Stimulated activated CD4-positive, alpha-beta T cell treated with anti-CD3 and anti-CD28 coated beads, Interleukin-12 subunit alpha, Interleukin-12 subunit beta, amount 100 ng/mL, for 48 hours (primary cell): ENCODE measurements around the gene RRAS2.
A peak's percentile ranks its signal among the peaks of the same experiment; 100 is the strongest.
"Not testable (repeated sequence)": the region's sequence is repeated elsewhere in the genome, so short reads cannot be mapped to it uniquely, and the experiment has no call there.

Experiments
- DNase-seq, 3 donors: peaks; one replicate each; pipeline ENCODE4 v3.0.0-alpha.2; 2020; ENCODE audit warnings: low read depth in 2 of 3, low spot score in 1 of 3

The RRAS2 gene

DNA sequence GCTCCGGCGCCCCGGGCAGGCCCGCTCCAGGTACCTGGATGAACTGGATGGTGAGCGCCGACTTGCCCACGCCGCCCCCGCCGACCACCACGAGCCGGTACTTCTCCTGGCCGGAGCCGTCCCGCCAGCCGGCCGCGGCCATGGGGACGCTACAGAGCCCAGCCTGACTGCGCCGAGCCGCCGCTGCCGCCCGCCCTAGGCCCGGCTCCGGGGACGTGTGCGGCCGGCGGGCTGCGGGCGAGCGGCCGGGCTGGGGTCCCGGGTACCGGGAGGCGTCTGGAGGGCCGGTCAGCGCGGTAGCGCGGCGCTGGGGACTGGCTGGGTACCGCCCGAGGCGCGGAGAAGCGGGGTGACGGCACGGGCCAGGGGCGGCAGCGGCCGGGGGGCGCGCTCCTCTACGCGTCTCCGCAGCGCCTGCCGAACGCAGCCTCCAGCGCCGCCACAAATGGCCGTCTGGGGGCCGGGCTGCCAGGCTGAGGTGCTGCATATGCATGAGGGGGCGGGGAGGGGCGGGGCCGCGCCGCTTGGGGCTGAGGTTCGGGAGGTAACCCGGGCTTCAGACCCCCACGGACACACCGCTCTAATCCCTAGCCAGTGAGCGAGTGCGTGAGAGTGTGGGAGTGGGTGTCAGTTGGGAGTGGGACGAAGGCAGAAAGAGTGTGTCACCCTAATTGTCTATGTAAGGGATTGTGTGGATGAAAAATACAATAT lies at the start of gene RRAS2:
Gene RRAS2, minus strand, starts transcription at position 455 of the 711 bp plus-strand sequence. Its CDS starts 313 bp downstream, at position 142.
- DNase-seq: peak; percentile 55 to 75 (median 66)

- no peak for DNase-seq
These were observed 49.6 kb upstream of the RRAS2 start for GRCh38 chr11:14408612-14409011.

GRCh38 chr11:14406116-14406515 lies 47.1 kb upstream of the RRAS2 start:
- DNase-seq: not testable (repeated sequence)

DNA sequence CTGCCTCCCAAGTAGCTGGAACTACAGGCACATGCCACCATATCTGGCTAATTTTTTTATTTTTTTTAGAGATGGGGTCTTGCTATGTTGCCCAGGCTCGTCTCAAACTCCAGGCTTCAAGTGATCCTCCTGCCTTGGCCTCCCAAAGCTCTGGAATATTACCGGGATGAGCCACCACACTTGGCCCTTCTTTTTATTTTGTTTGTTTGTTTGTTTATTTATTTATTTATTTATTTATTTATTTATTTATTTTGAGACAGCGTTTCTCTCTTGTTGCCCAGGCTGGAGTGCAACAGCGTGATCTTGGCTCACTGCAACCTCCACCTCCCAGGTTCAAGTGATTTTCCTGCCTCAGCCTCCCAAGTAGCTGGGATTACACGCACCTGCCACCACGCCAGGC lies 44.5 kb upstream of the RRAS2 start:
- not testable (repeated sequence) for DNase-seq

GRCh38 chr11:14399087-14399486 lies 40.1 kb upstream of the RRAS2 start:
- DNase-seq: no peak

DNA sequence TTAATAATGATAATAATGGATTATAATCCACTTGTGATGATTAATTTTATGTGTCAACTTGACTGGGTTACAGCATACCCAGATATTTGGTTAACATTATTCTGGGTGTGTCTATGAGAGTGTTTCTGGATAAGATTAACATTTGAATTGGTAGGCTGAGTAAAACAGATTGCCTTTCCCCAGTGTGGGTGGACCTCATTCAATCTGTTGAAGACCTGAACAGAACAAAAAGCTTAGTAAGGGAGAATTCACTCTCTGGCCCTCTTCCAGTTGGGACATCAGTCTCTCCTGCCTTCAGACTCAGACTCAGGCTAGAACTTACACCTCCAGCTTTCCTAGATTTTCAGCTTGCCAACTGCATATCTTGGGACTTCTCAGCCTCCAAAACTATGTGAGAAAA lies 37.3 kb upstream of the RRAS2 start:
- DNase-seq: no peak

DNA sequence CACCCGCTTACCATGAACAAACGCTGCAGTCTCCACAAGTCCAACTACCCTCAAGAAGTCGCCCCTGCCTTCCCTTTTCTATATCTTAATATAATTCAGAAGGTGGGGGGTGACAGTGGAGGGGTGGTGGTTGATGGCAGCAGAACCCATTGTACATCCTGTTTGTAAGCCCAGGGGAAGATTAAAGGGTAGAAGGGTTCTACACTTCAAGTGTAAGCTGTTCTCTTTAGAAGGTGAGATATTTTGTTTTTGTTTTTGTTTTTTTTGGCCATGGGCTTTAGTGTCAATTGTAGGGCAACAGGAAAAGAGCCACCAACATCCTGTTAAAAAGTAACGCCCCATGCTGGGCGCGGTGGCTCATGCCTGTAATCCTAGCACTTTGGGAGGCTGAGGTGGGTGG lies 34.9 kb upstream of the RRAS2 start:
- DNase-seq: no peak

DNA sequence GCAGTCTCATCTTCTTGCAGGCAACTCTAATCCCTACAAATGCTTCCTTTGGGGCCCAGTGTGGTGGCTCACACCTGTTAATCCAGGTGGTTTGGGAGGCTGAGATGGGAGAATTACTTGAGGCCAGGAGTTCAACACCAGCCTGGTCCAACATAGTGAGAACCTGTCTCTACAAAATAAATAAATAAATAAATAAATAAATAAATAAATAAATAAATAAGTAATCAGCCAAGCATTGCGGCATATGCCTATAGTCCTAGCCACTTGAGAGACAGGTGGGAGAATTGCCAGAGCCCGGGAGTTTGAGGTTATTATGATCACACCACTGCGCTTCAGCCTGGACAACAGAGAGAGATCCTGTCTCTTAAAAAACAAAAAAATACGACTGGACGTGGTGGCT lies 34.1 kb upstream of the RRAS2 start:
- no peak for DNase-seq

DNA sequence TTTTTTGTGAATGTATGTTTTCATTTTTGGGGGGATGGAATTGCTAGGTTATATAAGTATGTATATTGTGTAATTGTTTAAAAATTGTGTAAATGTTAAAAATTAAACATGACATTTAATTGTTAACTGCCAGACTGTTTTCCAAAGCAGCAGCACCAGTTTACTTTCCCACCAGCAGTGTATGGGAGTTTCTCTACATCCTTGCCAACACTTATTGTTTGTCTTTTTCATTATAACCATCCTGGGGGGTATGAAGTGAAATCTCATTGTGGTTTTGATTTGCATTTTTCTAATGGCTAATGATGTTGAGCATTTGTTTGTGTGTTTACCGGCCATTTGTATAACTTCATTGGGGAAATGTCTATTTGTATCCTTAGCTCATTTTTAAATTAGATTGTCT lies 31.7 kb upstream of the RRAS2 start:
- no peak for DNase-seq

- no peak for DNase-seq
These were observed 29.4 kb upstream of the RRAS2 start for GRCh38 chr11:14388352-14388751.

DNA sequence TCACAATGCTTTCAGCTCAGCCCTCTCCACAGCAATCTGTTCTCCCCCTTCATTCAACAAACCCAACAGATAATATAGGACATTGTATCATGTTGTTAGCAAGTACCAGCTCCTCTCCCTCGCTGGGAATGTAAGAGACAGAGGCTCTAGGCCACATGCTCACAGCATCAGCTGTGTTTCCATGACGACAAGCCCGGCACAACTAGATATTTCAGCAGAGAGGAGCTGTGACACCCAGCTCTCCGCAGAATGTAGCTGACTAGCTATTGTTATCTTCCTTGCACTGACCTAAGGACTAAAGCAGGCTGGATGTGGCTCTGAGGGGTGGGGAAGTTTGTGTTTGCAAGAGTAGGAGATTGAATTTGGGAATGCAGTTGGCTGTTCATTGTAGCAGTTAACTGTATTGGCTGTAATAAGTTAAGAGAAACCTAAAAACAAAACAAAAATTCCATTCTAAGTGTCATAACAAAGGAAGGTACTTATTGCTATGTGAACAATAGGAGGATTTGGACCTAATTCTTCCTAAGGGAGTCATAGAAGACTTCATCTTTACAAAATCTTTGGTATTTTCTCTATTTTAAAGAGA lies 28.0 kb upstream of the RRAS2 start:
- DNase-seq: no peak

GRCh38 chr11:14386081-14386480 lies 27.1 kb upstream of the RRAS2 start:
- no peak for DNase-seq

- DNase-seq: no peak
These were observed 25.4 kb upstream of the RRAS2 start for GRCh38 chr11:14384338-14384737.

DNA sequence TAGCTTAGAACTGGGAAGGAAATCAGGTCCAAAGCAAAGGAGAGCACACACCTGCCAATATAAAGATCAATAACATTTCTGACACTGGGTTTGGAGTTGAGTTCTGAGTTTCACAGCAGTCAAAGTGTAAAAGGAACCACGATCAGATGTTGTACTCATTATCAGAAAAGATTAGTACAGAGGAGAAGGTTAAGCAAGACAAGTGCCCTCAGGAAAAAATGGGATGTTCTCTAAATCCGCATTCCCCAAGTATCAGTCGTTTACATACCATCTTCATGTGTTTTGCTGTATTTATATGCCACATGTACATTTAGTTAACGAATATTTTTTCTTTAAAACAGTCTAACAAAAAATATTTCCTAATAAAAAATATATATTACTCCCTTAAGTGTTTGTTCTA lies 23.0 kb upstream of the RRAS2 start:
- no peak for DNase-seq

DNA sequence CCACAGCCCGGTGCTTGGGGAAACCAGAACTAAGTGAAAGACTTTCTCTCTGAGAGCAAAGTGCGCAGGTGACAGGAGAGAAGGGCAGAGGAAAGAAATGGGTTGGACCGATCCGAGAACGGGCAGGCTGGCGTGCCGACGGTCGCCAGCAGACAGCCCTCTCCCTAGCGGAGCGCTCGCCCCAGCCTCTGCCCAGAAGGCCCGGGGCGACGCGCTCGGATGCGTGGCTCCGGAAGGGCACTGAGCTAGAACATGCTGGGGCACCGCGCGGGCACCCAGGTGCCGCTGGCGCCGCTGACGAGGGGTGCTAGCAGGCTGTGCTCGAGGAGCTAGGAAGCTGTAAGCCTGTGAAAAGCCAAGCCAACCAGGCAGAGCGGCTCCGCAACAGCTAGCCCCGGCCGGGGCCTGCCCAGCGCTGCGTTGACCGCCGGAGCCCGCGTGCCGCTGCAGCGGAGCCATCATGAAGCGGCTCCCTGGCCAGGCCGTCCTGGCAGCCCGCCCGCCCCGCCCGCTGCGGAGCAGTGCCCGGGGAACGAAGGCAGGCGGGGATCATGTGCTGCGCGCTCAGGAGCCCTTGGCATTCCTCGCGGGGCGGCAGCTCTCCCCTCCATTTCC lies 22.1 kb upstream of the RRAS2 start:
- DNase-seq: peak in 2 of 3 donors; percentile 20 to 24

GRCh38 chr11:14380125-14380936 lies 21.3 kb upstream of the RRAS2 start:
- DNase-seq: no peak

GRCh38 chr11:14378171-14378570 lies 19.2 kb upstream of the RRAS2 start:
- DNase-seq: no peak

DNA sequence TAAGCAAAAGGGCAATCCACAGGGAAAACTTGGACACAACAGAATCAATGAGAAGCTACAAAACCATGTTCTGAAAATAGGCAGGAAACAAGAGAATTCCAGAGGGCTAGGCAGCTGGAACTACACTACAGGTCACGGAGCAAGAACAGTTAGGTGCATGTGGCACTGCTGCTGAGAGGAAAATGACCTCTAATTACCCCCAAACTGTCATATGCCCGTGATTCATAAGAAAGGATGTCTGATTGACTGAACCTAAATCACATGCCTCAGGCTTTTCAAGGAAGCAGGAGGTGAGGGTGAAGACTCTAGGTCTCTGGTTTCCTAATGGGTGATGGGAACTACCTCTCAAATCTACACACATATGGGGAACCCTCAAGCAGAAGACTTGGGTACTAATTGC lies 17.9 kb upstream of the RRAS2 start:
- DNase-seq: no peak

GRCh38 chr11:14374922-14375830 lies 16.2 kb upstream of the RRAS2 start:
- no peak for DNase-seq

DNA sequence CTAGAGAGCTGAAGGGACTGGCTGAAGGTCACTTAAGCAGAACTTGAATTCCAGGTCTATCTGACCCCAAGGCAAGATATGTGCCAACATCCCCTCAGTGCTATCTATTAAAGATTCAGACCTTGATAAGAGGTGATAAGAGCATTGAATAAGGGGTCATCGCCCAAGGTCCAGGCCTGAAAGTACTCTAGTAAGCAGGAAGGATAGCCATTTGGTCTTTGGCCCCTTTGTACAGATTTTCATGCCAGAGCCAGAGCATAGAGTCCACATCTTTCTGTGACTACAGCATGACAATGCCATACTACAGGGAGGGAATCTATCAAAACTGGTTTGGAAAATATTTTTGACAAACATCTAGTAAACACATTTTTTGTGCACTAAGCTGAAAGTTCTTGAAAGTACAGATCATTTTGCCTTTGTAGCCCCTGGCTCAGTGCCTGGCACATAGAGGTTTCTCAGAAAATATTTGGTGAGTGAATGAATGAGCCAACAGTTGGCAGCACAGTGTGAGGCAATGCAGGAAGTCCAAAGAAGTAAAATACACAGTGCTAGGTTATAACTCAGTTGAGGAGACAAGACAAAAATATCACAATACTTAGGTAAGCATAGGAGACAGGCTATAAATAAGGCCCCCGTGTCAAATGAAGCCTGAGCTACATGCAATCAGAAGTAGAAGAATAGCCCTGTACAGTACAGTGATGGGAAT lies 15.1 kb upstream of the RRAS2 start:
- no peak for DNase-seq
